Skin epidermis (tissue), 12 donors: ENCODE measurements around the gene TAGLN3.

Experiments used
- H3K27ac ChIP-seq, 21 experiments: fragments of 200-600 bp; sonication (generic) in 11 of 21; one replicate each; pipeline ENCODE4 v1.5.0; 2020; ENCODE audit warnings: mild to moderate bottlenecking in 3 of 21, inconsistent platforms in 2 of 21, moderate library complexity in 2 of 21
- H3K4me3 ChIP-seq, 7 experiments: fragments of 200-600 bp; sonication (generic) in 2 of 7; one replicate each; pipeline ENCODE4 v1.5.0; 2020; ENCODE audit warnings: inconsistent platforms in 2 of 7, mild to moderate bottlenecking in 2 of 7, moderate library complexity in 1 of 7

The TAGLN3 gene

DNA sequence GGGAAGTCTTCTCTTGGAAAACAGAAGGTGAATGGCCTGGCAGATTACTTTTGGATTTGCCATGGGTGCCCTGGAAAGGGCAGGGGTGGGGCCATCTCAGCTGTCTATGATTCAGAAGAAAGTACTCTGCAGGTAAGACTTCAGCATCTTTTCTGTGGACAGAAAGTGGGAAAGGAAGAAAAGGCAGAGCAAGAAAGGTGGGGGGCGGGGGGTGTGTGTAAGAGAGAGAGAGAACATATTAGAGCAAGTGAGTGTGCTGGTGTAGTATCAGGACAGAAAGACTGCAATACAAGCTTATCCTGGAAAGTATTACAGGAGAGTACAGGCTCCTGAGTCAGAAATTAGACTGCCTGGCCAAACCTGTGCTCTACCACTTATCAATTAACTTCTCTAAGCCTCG lies 5.5 kb downstream of the TAGLN3 start:
- H3K27ac ChIP-seq: peak overlapping the region in 1 of 21 experiments; percentile 26
- no peak overlapping the region for H3K4me3 ChIP-seq

GRCh38 chr3:112004669-112005068 lies 5.9 kb downstream of the TAGLN3 start:
- H3K27ac ChIP-seq: no peak overlapping the region
- H3K4me3 ChIP-seq: no peak overlapping the region

DNA sequence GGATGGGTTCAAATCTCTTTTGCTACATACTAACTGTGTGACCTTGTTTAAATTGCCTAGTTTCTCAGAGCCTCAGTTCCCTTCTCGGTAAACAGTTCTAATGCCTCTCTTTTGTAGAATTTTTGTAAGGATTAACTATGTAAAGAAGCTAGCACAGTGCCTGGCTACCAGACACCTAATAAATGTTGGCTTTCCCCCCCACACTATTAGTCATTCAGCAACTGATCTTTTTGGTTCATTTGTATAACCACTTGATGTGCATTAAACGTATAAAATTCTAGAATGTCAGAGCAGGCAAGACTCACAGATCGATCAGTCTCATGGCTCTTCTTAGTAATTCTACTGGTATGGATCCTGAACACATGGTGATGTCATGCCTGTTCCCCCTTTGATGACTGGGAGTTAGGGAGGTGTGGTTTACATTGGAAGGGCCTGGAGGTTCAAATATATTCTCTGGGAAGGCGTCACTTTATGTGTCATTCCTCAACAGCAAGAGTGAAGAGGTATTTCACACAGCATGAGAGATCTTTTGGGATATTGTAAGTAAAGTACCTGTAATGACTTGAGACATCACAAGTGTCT lies 6.5 kb downstream of the TAGLN3 start:
- no peak overlapping the region for H3K4me3 ChIP-seq
- no peak overlapping the region for H3K27ac ChIP-seq

DNA sequence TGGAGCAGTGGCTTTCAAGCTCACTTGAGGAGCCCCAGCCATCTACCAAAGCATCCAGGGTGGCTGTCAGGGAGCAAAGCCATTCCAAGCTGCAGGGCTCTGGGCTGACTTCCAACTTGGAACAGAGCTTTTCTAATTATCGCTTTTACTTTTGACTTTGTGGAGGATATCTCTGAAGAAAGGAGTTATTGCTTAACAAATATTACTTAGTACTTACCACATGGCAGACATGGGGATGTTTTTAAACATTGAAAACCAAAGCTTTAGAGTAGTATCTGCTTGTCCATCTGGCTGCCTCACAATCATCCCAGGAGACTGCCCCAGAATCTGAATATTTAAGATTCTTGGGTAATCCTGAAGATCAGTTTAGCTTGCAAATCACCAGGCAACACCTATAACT lies 8.9 kb downstream of the TAGLN3 start:
- no peak overlapping the region for H3K4me3 ChIP-seq
- H3K27ac ChIP-seq: no peak overlapping the region

- Histone ChIP-seq H3K4me3 (no peak overlapping the region), H3K27ac (no peak overlapping the region)
Measured at GRCh38 chr3:112009670-112010069, 10.9 kb downstream of the TAGLN3 start.

- Histone ChIP-seq H3K27ac (no peak overlapping the region), H3K4me3 (no peak overlapping the region)
Measured at GRCh38 chr3:112010636-112011035, 11.9 kb downstream of the TAGLN3 start.

DNA sequence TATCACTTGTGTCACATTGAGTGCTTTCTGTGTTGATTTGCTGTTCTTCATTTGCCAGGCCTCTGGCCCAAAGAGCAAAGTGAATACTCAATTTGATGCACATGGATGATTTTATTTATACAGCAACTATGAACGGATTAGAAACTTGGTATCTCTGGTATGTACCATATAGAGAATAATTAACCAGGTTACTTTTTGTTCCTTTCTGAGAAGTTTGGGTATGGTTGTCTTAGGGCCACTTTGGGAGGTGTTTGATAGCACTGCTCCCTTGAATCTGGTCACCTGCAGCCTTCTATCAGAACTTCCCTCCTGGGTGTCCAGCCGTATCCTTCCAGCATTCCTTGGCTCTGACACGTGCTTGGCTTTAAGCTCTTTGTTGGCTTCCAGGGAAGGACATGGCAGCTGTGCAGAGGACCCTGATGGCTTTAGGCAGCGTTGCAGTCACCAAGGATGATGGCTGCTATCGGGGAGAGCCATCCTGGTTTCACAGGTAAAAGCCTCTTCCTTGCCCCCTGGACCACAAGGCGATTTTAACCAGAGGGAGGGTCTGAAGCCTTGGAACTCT lies 12.7 kb downstream of the TAGLN3 start:
- H3K27ac ChIP-seq: no peak overlapping the region

GRCh38 chr3:112012205-112012992 lies 13.7 kb downstream of the TAGLN3 start:
- no peak overlapping the region for H3K4me3 ChIP-seq
- no peak overlapping the region for H3K27ac ChIP-seq

More for the DNA sequence above, 12.7 kb downstream of the TAGLN3 start:
- H3K4me3 ChIP-seq: no peak overlapping the region

DNA sequence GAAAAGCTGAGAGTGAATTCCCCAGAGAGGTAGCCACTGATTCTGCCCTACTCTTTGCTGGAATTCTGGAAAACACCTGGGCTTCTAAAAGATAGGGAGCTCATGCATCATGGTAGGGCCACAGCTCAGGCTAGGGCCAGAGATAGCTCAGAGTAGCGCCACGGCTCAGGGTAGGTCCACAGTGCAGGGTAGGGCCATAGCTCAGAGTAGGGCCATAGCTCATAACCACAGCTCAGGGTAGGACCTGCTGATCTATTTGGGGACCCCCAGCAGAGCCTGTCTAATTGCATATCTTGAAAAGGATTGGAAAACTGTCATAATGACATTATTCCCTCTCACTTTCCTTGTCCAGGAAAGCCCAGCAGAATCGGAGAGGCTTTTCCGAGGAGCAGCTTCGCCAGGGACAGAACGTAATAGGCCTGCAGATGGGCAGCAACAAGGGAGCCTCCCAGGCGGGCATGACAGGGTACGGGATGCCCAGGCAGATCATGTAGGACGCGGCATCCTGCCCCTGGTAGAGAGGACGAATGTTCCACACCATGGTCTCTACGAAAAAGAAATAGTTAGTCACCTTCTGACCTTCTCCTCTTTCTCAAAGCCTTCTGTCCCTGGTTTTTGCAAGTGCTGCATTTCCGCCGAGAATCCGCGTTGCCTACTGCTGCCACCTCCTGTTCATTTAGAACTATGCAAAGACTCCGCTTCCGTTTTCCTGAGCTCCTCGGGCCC lies 14.5 kb downstream of the TAGLN3 start:
- Histone ChIP-seq H3K4me3 (no peak overlapping the region), H3K27ac (no peak overlapping the region)

- Histone ChIP-seq H3K4me3 (no peak overlapping the region), H3K27ac (no peak overlapping the region)
Measured at GRCh38 chr3:112013784-112014143, 15.0 kb downstream of the TAGLN3 start.

DNA sequence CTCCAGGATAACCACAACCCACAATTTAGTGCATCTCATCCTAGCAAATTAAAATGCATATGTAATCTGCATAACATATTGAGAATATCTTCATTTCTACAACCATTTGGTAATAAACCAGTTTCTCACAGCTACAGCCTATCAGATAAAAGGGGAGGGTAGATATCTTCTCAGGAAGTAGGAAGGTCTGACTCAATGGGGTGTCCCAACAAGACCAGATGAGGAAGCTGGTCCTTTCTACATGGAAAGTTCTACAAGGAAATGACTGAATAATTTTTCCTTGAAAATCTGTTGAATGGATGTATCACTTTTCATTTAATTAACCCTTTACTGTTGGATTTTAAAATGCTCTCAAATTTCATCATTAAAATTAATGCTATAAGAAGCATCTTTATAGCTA lies 18.4 kb downstream of the TAGLN3 start:
- Histone ChIP-seq H3K27ac (no peak overlapping the region), H3K4me3 (no peak overlapping the region)

GRCh38 chr3:112018712-112019111 lies 20.0 kb downstream of the TAGLN3 start:
- H3K4me3 ChIP-seq: no peak overlapping the region

DNA sequence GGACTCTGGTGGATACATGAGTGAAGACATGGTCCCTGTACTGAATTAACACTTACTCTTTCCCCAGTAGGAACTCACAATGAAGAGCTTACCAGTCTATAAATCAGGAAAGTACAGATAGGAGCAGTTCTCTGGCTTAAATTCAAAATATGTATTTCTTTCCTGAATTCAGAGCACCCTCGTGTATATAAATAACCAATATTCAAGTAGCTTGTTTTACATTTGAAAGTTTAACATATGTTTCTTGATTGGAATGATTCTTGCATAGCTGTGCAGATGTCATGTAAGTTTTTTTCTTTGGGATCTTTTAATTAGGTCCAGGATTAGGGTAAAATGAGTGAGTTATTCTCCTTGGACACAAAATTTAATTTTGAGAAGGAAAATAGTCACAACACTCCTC lies 21.0 kb downstream of the TAGLN3 start:
- no peak overlapping the region for H3K4me3 ChIP-seq
- no peak overlapping the region for H3K27ac ChIP-seq

More at GRCh38 chr3:112018712-112019111, 20.0 kb downstream of the TAGLN3 start:
- H3K27ac ChIP-seq: no peak overlapping the region

- Histone ChIP-seq H3K27ac (no peak overlapping the region), H3K4me3 (no peak overlapping the region)
Measured at GRCh38 chr3:112020674-112021085, 22.0 kb downstream of the TAGLN3 start.

GRCh38 chr3:112027142-112027541 lies 28.4 kb downstream of the TAGLN3 start:
- no peak overlapping the region for H3K4me3 ChIP-seq
- H3K27ac ChIP-seq: no peak overlapping the region

- H3K4me3 ChIP-seq: no peak overlapping the region
- H3K27ac ChIP-seq: no peak overlapping the region
Measured at GRCh38 chr3:112027826-112028225, 29.1 kb downstream of the TAGLN3 start.

- Histone ChIP-seq H3K4me3 (no peak overlapping the region), H3K27ac (no peak overlapping the region)
Measured at GRCh38 chr3:112030901-112031300, 32.2 kb downstream of the TAGLN3 start.

DNA sequence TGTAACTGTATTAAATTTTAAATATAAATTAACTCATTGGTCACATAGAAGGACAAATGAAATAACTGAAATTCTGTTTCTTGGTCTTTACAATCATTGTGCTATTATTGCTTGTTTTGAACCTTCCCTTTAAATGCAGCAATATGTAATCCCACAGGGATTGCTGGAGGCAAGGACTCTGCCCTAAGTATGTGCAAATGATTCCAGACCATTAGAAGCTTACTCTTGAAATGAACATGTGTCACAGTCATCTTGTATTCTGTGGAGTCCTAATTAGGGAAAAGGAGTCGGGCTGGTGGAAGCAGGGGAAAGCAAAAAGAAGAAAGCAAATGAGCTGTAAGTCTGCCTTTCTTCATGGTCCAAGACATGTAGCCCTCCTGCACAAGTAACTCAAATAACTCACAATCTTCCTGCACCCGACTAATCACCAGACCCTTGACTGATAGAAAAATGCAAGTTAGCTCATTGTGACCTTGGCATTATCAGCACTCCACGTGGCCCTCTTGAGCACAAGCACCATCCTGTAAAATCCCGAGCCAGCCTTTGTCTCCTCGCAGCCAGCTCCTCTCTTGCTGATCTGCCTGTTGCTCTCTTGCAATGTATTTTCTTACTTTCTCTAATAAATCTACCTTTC lies 33.5 kb downstream of the TAGLN3 start:
- Histone ChIP-seq H3K27ac (no peak overlapping the region), H3K4me3 (no peak overlapping the region)

DNA sequence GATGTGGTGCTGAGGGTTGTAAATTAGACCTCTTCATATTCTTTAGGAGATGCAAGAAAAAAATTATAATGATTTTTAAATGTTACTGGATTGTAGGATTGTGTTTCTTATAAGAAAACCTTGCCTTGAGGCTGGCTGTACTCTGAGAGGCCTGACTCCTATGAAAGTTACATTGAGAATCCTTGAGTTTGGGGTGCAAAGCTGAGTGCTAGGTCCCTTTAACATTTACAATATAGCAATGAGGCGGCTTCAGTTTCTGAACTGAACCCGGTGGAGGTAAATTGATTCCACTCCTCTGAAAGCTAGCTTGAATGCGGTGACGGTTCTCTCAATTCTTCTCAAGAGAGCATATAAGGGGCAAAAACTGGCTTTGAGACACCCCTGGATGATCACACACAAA lies 35.7 kb downstream of the TAGLN3 start, which contains the start of gene TMPRSS7:
TSS of gene TMPRSS7 (plus strand) at position 301 of the 400 bp plus-strand sequence. CDS start 110 bp downstream, outside the sequence.
- Histone ChIP-seq H3K27ac (no peak within 1 kb of the TSS), H3K4me3 (no peak within 1 kb of the TSS)

DNA sequence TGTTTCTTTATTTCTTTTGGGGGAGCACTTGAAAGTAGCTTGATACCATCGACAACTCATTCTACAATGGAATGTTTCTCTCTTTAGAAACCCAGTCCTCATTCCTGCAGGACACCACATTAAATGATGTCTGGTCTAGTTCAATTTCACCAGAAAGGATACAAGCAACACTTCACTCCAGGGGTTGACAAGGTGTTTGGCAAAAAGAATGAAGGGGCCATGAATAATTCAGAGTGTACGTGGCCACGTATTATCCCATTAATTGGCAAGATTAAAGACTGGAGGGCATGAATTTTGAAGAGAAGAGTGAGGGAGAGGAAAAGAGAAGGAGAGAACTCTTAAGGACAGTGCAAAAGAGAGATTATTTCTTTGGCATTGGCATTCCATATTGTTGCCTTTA lies 36.5 kb downstream of the TAGLN3 start:
- H3K4me3 ChIP-seq: no peak overlapping the region
- H3K27ac ChIP-seq: no peak overlapping the region
